DOHH2 (cell line): Measurements from ENCODE around the gene LARGE1.
A peak's percentile ranks its signal among the peaks of the same experiment; 100 is the strongest.

Experiments used
- H3F3A ChIP-seq: fragments of 200-600 bp; sonication (generic), shearing (Covaris generic); 2 replicates; pipeline ENCODE4 v1.6.0; 2016; ENCODE audit warnings: antibody characterized with exemption, mild to moderate bottlenecking; ENCODE audit not compliant: control insufficient read depth, insufficient read depth
- H3K27ac ChIP-seq: fragments of 200-600 bp; sonication (generic); 2 replicates; pipeline ENCODE4 v1.5.1; 2014; ENCODE audit warnings: low read depth, mild to moderate bottlenecking, low read length, moderate library complexity
- H3K27me3 ChIP-seq: fragments of 200-600 bp; sonication (generic); 2 replicates; pipeline ENCODE4 v1.6.1; 2014; ENCODE audit warnings: mild to moderate bottlenecking, low read length, mixed read lengths; ENCODE audit not compliant: control insufficient read depth
- H3K36me3 ChIP-seq: fragments of 200-600 bp; sonication (generic); 2 replicates; pipeline ENCODE4 v1.6.1; 2014; ENCODE audit warnings: mild to moderate bottlenecking, low read length, moderate library complexity, mixed read lengths; ENCODE audit not compliant: control insufficient read depth
- H3K4me1 ChIP-seq: fragments of 200-600 bp; sonication (generic); 2 replicates; pipeline ENCODE4 v1.6.1; 2014; ENCODE audit warnings: mild to moderate bottlenecking, low read length, mixed read lengths; ENCODE audit not compliant: control insufficient read depth
- H3K4me2 ChIP-seq: fragments of 200-600 bp; sonication (generic); 2 replicates; pipeline ENCODE4 v1.6.0; 2014; ENCODE audit warnings: mild to moderate bottlenecking, low read length, moderate library complexity
- H3K4me3 ChIP-seq: fragments of 200-600 bp; sonication (generic); 2 replicates; pipeline ENCODE4 v1.5.1; 2014; ENCODE audit warnings: mild to moderate bottlenecking, low read length, mixed read lengths
- H3K79me2 ChIP-seq: fragments of 200-600 bp; sonication (generic); 2 replicates; pipeline ENCODE4 v1.6.1; 2014; ENCODE audit warnings: mild to moderate bottlenecking, low read length, mixed read lengths; ENCODE audit not compliant: control insufficient read depth
- H3K9me2 ChIP-seq: fragments of 200-600 bp; sonication (generic); replicated peaks from 2 replicates; pipeline ENCODE4 v1.6.1; 2014; ENCODE audit warnings: mild to moderate bottlenecking, low read length, mixed read lengths; ENCODE audit not compliant: control insufficient read depth
- H3K9me3 ChIP-seq: fragments of 200-600 bp; sonication (generic); 2 replicates; pipeline ENCODE4 v1.6.1; 2014; ENCODE audit warnings: antibody characterized with exemption, low read length, mixed read lengths; ENCODE audit not compliant: control insufficient read depth, insufficient read depth
- H4K20me1 ChIP-seq: fragments of 200-600 bp; sonication (generic); 2 replicates; pipeline ENCODE4 v1.6.0; 2014; ENCODE audit warnings: low read depth, mild to moderate bottlenecking, antibody characterized with exemption, low read length, moderate library complexity; ENCODE audit not compliant: control insufficient read depth, insufficient read depth
- EZH2phosphoT487 ChIP-seq: fragments of 200-600 bp; sonication (generic); IDR thresholded peaks from 2 replicates; pipeline ENCODE4 v1.6.1; 2017; ENCODE audit warnings: borderline replicate concordance, mild to moderate bottlenecking, antibody characterized with exemption, low read length, moderate library complexity, mixed read lengths
- TF ChIP-seq, protein P1 (sequence below): fragments of 200-600 bp; sonication (generic); IDR thresholded peaks from one replicate; pipeline ENCODE4 v1.5.1; 2014; ENCODE audit warnings: antibody characterized with exemption, mild to moderate bottlenecking, low read depth, low read length; ENCODE audit not compliant: poor library complexity, severe bottlenecking

The LARGE1 gene

DNA sequence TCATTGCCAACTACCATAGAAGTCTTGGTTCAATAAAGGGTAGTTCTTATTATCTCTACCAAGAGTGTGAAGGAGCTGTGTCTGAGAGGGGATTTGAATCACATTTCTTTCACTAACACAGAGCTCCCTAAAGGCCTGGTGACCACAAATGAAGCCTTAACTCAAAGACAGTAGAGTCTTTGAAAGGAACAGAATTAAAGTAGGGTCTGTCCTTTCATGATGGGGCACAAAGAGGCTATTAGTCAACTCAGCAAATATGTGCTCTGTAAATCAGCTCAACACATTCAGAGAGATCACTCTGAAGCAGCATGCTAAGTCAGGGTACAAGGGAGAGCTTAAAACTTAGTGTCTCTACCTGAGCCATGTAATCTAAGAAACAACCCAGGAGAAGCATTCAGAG is 649.7 kb downstream of the LARGE1 start:
- TF ChIP-seq EZH2phosphoT487: no peak
- TF ChIP-seq, protein P1, sequence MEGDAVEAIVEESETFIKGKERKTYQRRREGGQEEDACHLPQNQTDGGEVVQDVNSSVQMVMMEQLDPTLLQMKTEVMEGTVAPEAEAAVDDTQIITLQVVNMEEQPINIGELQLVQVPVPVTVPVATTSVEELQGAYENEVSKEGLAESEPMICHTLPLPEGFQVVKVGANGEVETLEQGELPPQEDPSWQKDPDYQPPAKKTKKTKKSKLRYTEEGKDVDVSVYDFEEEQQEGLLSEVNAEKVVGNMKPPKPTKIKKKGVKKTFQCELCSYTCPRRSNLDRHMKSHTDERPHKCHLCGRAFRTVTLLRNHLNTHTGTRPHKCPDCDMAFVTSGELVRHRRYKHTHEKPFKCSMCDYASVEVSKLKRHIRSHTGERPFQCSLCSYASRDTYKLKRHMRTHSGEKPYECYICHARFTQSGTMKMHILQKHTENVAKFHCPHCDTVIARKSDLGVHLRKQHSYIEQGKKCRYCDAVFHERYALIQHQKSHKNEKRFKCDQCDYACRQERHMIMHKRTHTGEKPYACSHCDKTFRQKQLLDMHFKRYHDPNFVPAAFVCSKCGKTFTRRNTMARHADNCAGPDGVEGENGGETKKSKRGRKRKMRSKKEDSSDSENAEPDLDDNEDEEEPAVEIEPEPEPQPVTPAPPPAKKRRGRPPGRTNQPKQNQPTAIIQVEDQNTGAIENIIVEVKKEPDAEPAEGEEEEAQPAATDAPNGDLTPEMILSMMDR: no peak
- Histone ChIP-seq H3K4me3 (peak overlapping the region; percentile 63), H3K36me3 (peaks cover 21% of the 10 kb centered on the region), H3K4me1 (peaks cover 74% of the 10 kb centered on the region), H3K9me2 (no peaks in the 10 kb centered on the region), H3K4me2 (peak overlapping the region; percentile 89), H3K27ac (peak overlapping the region; percentile 98), H3K9me3 (no peaks in the 10 kb centered on the region), H4K20me1 (no peaks in the 10 kb centered on the region), H3K27me3 (no peaks in the 10 kb centered on the region), H3K79me2 (no peaks in the 10 kb centered on the region), H3F3A (peaks cover 32% of the 10 kb centered on the region)

DNA sequence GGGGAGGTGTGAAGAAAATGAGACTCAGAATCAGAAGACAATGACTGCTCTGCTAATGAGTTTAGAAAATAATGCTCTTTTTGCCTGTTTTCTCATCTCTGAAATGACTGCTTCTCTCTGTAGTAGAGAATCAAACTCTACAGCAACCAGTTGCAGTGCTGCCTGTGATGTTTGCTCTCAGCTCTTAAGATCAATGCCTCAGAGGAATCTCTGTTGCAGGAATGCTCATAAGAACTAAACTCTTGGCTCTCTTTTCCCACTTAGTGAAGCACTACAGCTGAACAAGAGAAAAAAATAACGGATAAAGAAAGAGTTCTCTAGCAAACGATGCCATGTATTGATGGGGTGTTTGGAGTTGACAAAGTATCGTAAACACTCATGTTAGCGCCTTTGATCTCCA is 658.6 kb downstream of the LARGE1 start:
- H3K27ac ChIP-seq: no peak overlapping the region
- no peaks in the 10 kb centered on the region for H4K20me1 ChIP-seq
- 0 out of 2 replicates have a peak, but pooled peaks cover 4% of the 10 kb centered on the region for H3F3A ChIP-seq
- no peaks in the 10 kb centered on the region for H3K79me2 ChIP-seq
- peaks cover 69% of the 10 kb centered on the region for H3K4me1 ChIP-seq
- no peak for TF ChIP-seq EZH2phosphoT487
- TF ChIP-seq, protein P1: no peak
- no peaks in the 10 kb centered on the region for H3K9me3 ChIP-seq
- H3K27me3 ChIP-seq: no peaks in the 10 kb centered on the region
- no peaks in the 10 kb centered on the region for H3K9me2 ChIP-seq
- H3K4me2 ChIP-seq: no peak overlapping the region
- no peak overlapping the region for H3K4me3 ChIP-seq
- no peaks in the 10 kb centered on the region for H3K36me3 ChIP-seq

DNA sequence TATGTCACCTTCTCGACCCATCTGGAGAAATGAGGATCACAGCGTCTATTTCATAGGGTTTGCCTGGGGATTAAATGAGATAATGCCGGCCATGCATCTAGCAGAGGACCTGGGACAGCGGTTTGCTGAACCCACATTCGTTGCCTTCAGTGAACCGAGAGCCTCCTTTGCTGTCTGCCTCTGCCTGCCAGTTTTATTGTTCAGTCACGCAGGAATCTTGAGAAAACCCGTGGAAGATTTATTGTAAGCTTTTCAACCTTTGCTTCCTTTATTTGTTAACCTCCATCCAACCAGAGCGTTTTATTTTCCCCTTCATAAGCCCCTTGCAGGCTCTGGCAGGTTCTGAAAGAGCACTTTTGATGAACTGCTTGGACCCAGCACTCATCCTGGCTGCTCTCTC is 659.8 kb downstream of the LARGE1 start:
- H3K27ac ChIP-seq: no peak overlapping the region
- no peak overlapping the region for H3K4me2 ChIP-seq
- H3K4me1 ChIP-seq: peaks cover 77% of the 10 kb centered on the region

More for the DNA sequence above, 659.8 kb downstream of the LARGE1 start:
- Histone ChIP-seq H3K36me3 (no peaks in the 10 kb centered on the region), H3K79me2 (no peaks in the 10 kb centered on the region), H3K4me3 (no peak overlapping the region), H3K27me3 (no peaks in the 10 kb centered on the region), H3K9me3 (no peaks in the 10 kb centered on the region), H3F3A (0 out of 2 replicates have a peak, but pooled peaks cover 4% of the 10 kb centered on the region), H4K20me1 (no peaks in the 10 kb centered on the region), H3K9me2 (no peaks in the 10 kb centered on the region)
- no peak for TF ChIP-seq EZH2phosphoT487
- TF ChIP-seq, protein P1: no peak
